GM18907 (cell line): ENCODE measurements around the gene PBX1.
A peak's percentile ranks its signal among the peaks of the same experiment; 100 is the strongest.

ENCODE experiments used
- ATAC-seq: cut with Tn5 transposase; IDR thresholded peaks from one replicate; pipeline ENCODE4 v1.9.1; 2021; ENCODE audit warnings: mild to moderate bottlenecking, moderate library complexity; ENCODE audit not compliant: unreplicated experiment

Gene PBX1

DNA sequence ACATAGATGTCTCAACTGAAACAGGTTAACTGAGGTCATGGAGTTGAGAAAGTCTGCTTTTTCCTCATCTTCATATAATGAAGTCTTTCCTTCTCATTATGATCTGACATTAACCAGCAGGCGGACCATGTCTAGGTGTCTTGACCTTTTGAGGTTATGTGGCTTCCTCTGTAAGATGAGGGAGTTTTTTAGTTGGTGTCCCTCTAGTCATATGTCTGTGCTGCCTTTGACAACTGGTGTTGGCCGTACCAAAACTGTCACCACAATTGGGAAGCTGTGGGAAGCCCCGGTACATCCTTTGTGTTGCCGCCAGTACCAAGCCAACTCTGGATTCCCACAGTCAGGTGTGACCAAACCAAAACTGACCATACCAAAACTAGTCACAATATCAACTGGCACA, 105.1 kb downstream of the PBX1 start:
- ATAC-seq: peak; percentile 71

GRCh38 chr1:164667001-164667400, 108.0 kb downstream of the PBX1 start:
- no peak for ATAC-seq

DNA sequence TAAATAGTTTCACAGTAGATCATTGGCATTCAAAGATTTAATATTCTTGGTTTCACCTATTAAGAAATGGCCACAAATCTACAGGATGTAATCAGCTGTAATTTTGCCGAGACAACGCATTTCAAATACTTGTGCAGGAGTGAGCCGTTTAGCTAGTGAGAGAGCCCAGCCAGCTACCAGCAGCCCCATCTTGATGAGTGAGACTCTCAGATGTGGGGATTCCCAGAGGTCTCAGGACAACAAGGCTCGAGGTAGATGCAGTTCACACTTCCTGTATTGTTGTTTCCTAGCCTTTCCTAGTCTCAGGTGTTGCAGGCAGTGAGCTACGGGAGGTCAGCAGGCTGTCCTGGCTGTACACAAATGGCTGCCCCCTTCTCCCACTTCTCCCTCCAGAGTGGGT, 108.6 kb downstream of the PBX1 start:
- ATAC-seq: no peak

DNA sequence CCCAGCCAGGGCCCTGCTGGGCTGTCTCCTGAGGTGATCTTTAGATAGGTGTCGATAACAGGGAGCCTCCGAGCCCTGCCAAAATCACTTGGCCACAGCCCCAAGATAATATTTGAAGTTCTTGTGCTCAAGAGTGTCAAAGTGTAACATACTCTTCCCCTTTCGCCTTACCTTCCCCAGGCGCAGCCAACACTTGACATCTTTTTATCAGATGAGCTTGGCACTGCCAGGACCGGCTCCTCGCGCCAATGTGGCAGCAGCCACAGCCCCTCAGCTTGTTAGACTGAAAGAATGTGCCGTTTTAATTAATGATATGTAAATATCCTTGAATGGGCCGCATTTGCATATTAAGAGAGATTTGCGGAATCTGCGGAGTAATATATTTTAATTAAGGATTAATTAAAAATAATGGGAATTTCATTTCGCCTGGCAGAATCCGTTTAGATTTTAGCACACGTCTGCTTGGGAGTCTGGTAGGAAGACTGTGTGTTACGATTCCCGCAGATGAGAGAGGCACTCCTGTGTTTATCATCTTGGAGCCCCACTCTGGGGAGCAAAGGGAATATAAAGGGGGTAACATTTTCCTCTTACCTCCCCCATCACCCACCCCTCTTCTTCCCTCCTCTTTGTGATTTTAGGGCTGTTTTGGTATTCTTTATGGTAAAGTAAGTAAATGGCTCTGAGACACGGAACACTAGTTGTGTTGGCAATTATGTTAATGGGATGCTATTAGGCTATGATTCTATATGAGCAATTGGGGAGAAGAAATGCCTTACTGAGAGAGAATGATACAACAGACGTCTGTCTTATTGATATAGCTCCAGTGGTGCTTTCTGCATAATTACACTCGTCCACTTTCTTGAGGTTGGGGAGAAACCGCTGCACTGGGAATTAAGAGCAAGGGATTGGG, 109.8 kb downstream of the PBX1 start:
- no peak for ATAC-seq

DNA sequence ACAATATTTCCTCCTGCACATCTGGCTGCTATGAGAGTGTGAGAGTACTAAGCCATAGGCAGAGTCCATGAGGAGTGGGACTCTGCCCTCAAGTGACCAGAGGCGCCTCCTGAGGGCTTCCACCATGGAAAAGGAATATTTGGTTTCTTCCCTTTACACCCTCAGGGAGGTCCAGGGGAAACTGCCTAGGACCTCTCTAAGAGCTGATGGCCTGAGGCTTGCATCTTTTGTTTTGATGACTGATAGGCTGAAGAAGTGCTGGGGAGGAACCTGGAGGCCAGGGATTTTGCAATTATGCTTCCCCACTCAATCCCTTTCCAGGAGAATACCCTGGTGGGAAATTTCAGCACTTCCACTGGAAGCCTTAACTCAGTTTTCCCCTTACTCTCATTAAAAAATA, 111.0 kb downstream of the PBX1 start:
- ATAC-seq: no peak

DNA sequence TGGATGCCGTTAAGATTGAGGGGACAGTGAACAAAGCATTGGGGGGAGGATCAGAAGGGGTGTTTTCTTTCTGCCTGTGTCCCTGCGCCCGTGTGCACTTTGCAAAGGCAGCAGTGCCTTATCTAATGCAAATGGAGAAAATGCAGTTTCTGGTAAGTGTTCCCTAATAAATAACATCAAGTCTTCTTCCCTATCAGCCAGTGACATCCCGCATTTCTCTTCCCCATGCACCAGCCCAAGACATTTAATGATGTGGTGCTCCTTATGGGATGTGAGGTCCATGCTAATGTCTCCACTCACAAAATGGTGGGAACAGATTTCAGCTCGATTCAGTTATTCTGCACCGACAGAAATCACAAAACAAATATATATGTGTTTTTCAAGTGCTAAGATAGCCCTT, 111.8 kb downstream of the PBX1 start:
- no peak for ATAC-seq

DNA sequence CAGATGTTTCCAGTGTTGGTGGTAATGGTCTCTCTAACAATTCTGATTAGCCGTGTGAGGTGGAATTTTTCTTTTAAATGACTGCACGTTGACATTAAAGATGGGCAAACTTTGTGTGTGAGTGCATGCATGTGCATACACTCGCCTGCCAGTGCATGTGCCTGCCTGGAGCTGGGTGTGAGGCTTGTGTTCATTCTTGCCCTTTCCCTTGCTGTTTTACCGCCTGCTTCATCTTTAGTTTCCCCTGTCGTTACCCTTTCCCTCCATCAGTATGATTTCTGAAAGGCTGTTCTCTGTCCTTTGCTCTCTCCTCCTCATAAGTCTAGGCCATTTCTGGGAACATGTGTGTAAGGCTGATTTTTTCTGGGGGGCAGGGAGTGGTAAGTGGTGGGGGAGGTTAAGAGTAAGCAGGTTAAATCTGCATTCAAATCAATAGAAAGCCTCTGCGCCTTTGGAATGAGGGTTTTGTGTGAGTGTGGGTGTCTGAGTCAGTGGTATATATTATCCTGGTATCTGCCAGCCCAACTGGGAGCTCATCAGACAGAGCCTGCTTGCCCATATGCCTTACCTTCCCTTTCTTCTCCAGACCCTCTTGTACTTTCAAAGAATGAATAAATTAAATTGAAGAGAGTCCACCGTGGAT, 112.5 kb downstream of the PBX1 start:
- ATAC-seq: no peak

DNA sequence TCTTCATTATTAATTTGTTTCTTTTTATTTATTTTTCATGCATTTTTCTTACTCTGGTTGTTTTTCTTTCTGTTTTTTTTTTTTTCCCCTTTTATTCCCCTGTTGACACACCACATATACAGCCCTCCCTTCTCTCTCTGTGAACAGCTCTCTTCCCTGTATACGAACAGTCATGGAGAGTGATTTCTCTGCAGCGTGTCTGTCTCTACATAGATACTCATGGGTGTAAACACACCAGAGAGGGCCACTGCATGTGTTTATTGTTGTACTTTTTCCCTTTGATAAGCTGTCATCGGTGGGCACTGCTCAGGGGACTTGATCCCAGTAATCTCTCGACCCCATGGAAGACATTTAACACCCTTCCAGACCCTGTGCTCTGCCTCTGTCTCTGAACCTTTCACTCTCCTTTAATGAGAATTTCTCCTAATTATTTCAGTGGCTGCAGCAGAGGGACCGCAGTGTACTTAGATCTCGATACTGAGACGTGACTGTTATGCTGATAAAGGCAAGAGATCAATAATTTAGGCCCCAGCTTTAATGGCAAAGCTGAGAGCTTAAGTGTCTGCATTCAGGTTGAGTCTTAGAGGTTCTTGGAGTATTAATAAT, 113.1 kb downstream of the PBX1 start:
- no peak for ATAC-seq

GRCh38 chr1:164672588-164672987, 113.6 kb downstream of the PBX1 start:
- ATAC-seq: no peak

DNA sequence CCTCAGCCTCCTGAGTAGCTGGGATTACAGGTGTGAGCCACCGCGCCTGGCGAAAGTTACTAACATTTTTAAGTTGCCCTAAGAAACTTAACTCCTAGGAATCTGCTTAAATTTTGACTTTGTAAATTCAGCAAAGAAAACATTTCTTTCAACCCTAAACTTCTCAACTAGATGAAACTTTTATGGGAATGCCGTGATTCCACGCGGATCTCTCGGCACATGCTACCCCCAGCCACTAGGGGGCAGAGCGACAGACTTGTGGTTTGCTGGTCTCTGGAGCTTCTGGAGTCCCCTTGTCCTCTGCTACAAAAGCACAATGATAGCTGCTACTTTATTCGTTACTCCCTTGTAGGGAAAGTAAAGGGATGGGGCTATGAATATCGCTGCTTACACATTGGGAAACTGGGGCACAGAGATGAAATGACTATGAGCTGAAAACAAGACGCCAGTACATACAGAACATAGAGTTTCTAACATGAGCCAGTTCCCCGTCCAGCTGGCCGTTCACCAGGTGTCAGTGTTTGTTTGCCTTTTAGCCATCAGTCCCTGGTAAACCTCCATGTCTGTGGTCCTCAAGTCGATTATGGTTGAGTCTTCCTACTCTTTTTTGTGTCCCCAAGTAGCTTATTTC, 114.7 kb downstream of the PBX1 start:
- no peak for ATAC-seq

DNA sequence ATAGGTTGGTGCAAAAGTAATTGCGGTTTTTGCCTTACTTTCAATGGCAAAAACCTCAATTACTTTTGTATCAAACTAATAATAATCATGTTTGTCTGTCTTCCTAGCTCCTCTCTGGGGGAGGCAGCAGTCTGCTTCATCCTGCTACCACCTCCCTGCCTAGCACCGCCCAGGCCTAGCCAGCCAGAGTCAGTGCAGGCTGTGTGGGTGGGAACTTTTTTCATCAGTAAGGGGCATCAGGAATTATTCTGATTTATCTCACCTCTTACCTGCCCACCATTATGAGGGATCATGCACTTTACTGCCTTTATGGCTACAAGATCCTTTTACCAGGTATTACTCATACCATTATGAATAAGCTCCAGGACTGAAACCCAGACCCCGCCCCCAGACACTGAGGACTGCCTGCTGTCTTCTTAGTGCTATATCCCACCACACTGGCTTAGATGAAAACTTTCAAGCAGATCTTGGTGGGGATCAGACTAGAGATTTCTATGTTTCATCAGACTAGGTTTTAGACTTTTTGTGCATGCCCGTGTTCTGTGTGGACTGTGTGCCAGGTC, 116.4 kb downstream of the PBX1 start:
- no peak for ATAC-seq

DNA sequence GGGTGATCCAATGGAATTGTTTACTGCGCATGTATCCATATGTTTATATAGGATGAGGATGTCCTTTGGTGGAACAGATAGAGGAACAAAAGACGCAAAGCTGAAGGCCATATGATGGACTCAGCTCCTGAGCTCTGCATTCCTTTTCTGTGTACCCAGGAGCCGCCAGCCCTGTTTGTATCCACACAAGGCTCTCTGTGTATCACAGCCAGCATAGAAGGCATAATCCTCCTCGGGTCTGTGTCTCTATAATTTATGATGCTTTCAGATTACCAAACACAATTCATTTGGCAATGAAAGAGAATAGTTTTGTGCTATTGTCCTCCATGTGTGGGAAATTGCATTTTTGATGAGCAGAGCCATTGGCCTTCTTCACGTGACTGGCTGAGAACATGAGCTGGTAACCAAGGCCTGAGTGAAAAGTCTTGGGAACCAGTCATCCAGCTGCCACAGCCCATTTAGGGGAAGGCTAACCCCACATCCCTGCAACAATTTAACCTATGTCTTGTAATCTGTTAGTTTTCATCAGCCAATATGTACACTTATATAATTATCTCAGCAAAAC, 119.2 kb downstream of the PBX1 start:
- ATAC-seq: no peak

GRCh38 chr1:164682570-164682969, 123.6 kb downstream of the PBX1 start:
- no peak for ATAC-seq

DNA sequence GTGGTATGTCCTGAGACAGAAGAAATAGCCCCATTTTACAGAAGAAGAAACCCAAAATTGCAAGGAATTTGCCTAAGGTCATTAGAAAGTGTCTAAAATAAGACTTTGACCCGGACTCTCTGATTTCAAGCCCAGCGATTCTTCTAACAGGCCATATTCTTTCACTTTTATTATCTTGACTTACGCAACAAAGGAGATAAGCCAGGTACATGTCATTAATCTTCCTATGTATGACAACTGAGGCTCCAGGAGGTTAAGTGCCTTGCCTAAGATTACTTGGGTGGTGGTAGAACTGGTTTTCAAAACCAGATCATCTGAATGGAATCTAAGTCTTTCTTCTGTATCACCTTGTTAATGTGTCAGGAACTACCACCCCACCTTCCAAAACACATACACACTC, 124.3 kb downstream of the PBX1 start:
- ATAC-seq: no peak

DNA sequence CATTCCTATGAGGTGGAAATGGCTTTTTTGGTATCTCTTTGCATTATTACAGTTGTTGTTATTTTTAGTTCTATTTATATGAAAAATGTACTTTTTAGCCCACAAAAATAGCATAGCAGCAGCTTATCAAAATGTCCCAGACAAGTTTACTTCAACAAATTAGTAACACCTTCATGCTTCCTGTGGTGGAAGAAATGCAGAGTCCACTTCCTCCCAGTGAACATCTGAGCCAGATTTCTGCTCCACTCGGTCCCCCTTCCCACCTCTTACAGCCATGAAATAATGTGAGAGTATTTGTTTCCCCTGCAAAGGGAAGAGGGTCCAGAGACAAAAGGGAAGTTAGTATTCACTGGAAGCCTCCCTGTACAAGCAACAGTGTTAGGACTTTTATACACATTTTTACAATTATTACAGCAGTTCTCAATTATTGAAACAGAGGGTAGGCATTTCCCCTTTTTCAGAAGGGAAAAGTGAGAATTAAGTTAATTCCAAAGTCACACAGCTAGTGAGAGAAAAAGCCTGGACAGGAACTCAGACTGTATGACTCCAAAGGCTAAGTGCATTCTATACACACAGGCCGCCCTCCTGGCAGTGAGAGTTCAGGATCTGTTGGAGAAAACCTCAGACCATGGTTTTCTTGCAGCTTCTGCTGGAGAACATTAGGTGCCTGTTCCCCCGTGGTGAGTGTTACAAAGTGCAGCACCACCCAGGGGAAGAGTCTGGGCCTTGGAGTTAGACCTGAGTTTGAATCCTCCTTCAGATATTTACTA, 126.5 kb downstream of the PBX1 start:
- no peak for ATAC-seq

DNA sequence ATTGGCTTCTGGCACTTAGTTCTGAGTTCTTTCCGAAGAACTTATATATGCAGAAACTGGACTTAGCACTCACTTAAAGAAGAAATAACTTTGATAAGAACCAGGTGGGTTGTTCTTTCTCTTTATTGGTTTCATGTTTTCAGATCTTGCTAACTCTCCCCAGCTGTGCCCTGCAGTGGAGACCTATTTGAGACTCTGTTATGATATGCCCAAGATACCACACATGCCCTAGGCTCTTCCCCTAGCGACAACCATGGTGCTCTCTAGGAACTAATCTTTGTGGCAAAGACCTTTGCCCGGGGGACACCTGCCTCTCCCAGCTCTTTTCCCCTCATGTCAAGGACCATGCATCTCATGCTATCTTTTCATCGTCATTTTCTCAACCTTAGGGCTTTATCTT, 128.8 kb downstream of the PBX1 start:
- ATAC-seq: no peak

- ATAC-seq: no peak
These were observed 129.8 kb downstream of the PBX1 start for GRCh38 chr1:164688791-164689190.

- ATAC-seq: no peak
These were observed 130.9 kb downstream of the PBX1 start for GRCh38 chr1:164689672-164690511.

DNA sequence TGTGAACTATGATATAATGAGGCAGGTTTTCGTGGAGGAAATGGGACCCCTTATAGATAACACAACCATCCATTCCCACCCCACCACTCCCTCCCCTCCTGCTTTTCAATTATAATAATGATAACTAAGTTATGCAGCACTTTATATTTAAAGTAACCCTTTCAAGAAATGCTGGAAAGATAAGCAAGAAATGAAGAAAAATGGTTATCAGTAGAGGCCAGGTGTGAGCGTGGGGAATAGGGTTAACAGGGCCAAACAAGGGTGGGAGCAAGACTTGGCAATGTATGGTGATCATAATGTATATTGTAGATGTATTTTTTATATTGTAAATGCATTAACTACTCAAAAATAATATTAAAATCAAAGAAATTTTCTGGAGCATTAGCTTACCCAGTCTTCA, 133.4 kb downstream of the PBX1 start:
- ATAC-seq: no peak
